SU-DHL-6 (cell line): ENCODE data around the gene POTEF.
"Not testable (repeated sequence)": the region's sequence is repeated elsewhere in the genome, so short reads cannot be mapped to it uniquely, and the experiment has no call there.

ENCODE experiments used
- H2AFZ ChIP-seq: fragments of 200-600 bp; sonication (generic); 2 replicates; pipeline ENCODE4 v1.6.1; 2014; ENCODE audit warnings: low read depth, mild to moderate bottlenecking, moderate library complexity, mixed read lengths, antibody characterized with exemption, low read length; ENCODE audit not compliant: severe bottlenecking
- H3F3A ChIP-seq: fragments of 200-600 bp; shearing (Covaris generic); 2 replicates; pipeline ENCODE4 v1.6.0; 2016; ENCODE audit warnings: antibody characterized with exemption, mild to moderate bottlenecking; ENCODE audit not compliant: insufficient read depth
- H3K27ac ChIP-seq: fragments of 200-600 bp; sonication (generic); 2 replicates; pipeline ENCODE4 v1.5.1; 2016; ENCODE audit warnings: low read depth, mild to moderate bottlenecking, low read length, moderate library complexity, mixed read lengths
- H3K27me3 ChIP-seq: fragments of 200-600 bp; sonication (generic), shearing (Covaris generic); 2 replicates; pipeline ENCODE4 v1.6.0; 2014; ENCODE audit warnings: mild to moderate bottlenecking, low read length
- H3K36me3 ChIP-seq: fragments of 200-600 bp; sonication (generic); 2 replicates; pipeline ENCODE4 v1.6.1; 2014; ENCODE audit warnings: mild to moderate bottlenecking, low read length, mixed read lengths
- H3K4me2 ChIP-seq: fragments of 300-600, 200-600 bp; shearing (Covaris generic), sonication (generic); 2 replicates; pipeline ENCODE4 v1.6.0; 2014; ENCODE audit warnings: low read length, low read depth, mild to moderate bottlenecking; ENCODE audit not compliant: poor library complexity, severe bottlenecking
- H3K4me3 ChIP-seq: fragments of 200-600 bp; sonication (generic); 2 replicates; pipeline ENCODE4 v1.5.1; 2014; ENCODE audit warnings: antibody characterized with exemption, low read length, mild to moderate bottlenecking, mixed read lengths; ENCODE audit not compliant: insufficient read depth, poor library complexity, severe bottlenecking
- H3K79me2 ChIP-seq: fragments of 200-600 bp; sonication (generic); 2 replicates; pipeline ENCODE4 v1.6.1; 2014; ENCODE audit warnings: mild to moderate bottlenecking, low read length, moderate library complexity; ENCODE audit not compliant: insufficient read depth
- H3K9ac ChIP-seq: fragments of 200-600 bp; sonication (generic); 2 replicates; pipeline ENCODE4 v1.7.0; 2014; ENCODE audit warnings: mild to moderate bottlenecking, low read length
- H3K9me2 ChIP-seq: fragments of 200-600 bp; sonication (generic); replicated peaks from 2 replicates; pipeline ENCODE4 v1.6.1; 2014; ENCODE audit warnings: low read length; ENCODE audit not compliant: insufficient read depth
- H3K9me3 ChIP-seq: fragments of 200-600 bp; sonication (generic); 2 replicates; pipeline ENCODE4 v1.6.1; 2014; ENCODE audit warnings: low read length, mixed read lengths; ENCODE audit not compliant: insufficient read depth
- H4K20me1 ChIP-seq: fragments of 200-600 bp; sonication (generic); 2 replicates; pipeline ENCODE4 v1.6.1; 2014; ENCODE audit warnings: low read depth, mild to moderate bottlenecking, antibody characterized with exemption, low read length, moderate library complexity, mixed read lengths
- CTCF ChIP-seq: fragments of 200-600 bp; sonication (generic); IDR thresholded peaks from one replicate; pipeline ENCODE4 v1.5.1; 2017; ENCODE audit warnings: antibody characterized with exemption, mild to moderate bottlenecking, low read length, moderate library complexity; ENCODE audit not compliant: insufficient read depth, poor library complexity, severe bottlenecking
- EZH2phosphoT487 ChIP-seq: fragments of 200-600 bp; sonication (generic), shearing (Covaris generic); conservative IDR thresholded peaks from 2 replicates; pipeline ENCODE4 v1.6.1; 2018; ENCODE audit warnings: mild to moderate bottlenecking, antibody characterized with exemption, low read length, moderate library complexity, mixed read lengths

Gene POTEF

GRCh38 chr2:130156624-130157004, 27.6 kb upstream of the POTEF start:
- no peaks in the 10 kb centered on the region for H3K9me2 ChIP-seq
- H2AFZ ChIP-seq = no peak overlapping the region
- no peak overlapping the region for H3K4me2 ChIP-seq
- H3F3A ChIP-seq = no peaks in the 10 kb centered on the region; the same call in 1 of the 2 replicates
- no peaks in the 10 kb centered on the region for H3K27me3 ChIP-seq
- H3K9me3 ChIP-seq = no peaks in the 10 kb centered on the region
- H3K79me2 ChIP-seq = no peaks in the 10 kb centered on the region
- no peak overlapping the region for H3K4me3 ChIP-seq
- TF ChIP-seq CTCF = no peak
- no peak for TF ChIP-seq EZH2phosphoT487
- H3K36me3 ChIP-seq = no peaks in the 10 kb centered on the region
- no peaks in the 10 kb centered on the region for H4K20me1 ChIP-seq
- no peak overlapping the region for H3K27ac ChIP-seq
- no peak overlapping the region for H3K9ac ChIP-seq

GRCh38 chr2:130155956-130156623, 27.1 kb upstream of the POTEF start:
- not testable (repeated sequence) for H2AFZ ChIP-seq, H3F3A ChIP-seq, H3K9me3 ChIP-seq, H3K36me3 ChIP-seq, H3K27ac ChIP-seq, H3K4me2 ChIP-seq, H3K4me3 ChIP-seq, H3K79me2 ChIP-seq, H3K9me2 ChIP-seq, H3K27me3 ChIP-seq, H4K20me1 ChIP-seq, H3K9ac ChIP-seq

- Histone ChIP-seq H3K79me2 (no peaks in the 10 kb centered on the region), H3K9me2 (no peaks in the 10 kb centered on the region), H3K36me3 (no peaks in the 10 kb centered on the region), H3K27ac (no peak overlapping the region), H3K4me3 (no peak overlapping the region), H3K9me3 (no peaks in the 10 kb centered on the region), H2AFZ (no peak overlapping the region), H3K27me3 (no peaks in the 10 kb centered on the region), H3F3A (no peaks in the 10 kb centered on the region; the same call in 1 of the 2 replicates), H3K4me2 (no peak overlapping the region), H3K9ac (no peak overlapping the region), H4K20me1 (no peaks in the 10 kb centered on the region)
- TF ChIP-seq CTCF = no peak
- TF ChIP-seq EZH2phosphoT487 = no peak
Measured at GRCh38 chr2:130154773-130155765, 26.0 kb upstream of the POTEF start.

- not testable (repeated sequence) for H2AFZ ChIP-seq, H4K20me1 ChIP-seq, H3K27ac ChIP-seq, H3K9me3 ChIP-seq, H3K4me2 ChIP-seq, H3K9me2 ChIP-seq, H3K9ac ChIP-seq, H3K79me2 ChIP-seq, H3K4me3 ChIP-seq, H3F3A ChIP-seq, H3K27me3 ChIP-seq, H3K36me3 ChIP-seq
Measured at GRCh38 chr2:130154423-130154770, 25.4 kb upstream of the POTEF start.

GRCh38 chr2:130153721-130154422, 24.9 kb upstream of the POTEF start:
- not testable (repeated sequence) for H3K9ac ChIP-seq, H2AFZ ChIP-seq, H3K79me2 ChIP-seq, H3K27me3 ChIP-seq, H3K27ac ChIP-seq, H3K4me2 ChIP-seq, H3K4me3 ChIP-seq, H3K36me3 ChIP-seq, H3K9me3 ChIP-seq, H4K20me1 ChIP-seq, H3K9me2 ChIP-seq, H3F3A ChIP-seq
